Activated T-cell treated with anti-CD3 and anti-CD28 coated beads for 1 hour (primary cell): ENCODE results near the gene RCOR2.

Experiments used
- DNase-seq: peaks from one replicate; pipeline ENCODE4 v3.0.0-alpha.2; 2020; ENCODE audit warnings: low read depth

The RCOR2 gene

DNA sequence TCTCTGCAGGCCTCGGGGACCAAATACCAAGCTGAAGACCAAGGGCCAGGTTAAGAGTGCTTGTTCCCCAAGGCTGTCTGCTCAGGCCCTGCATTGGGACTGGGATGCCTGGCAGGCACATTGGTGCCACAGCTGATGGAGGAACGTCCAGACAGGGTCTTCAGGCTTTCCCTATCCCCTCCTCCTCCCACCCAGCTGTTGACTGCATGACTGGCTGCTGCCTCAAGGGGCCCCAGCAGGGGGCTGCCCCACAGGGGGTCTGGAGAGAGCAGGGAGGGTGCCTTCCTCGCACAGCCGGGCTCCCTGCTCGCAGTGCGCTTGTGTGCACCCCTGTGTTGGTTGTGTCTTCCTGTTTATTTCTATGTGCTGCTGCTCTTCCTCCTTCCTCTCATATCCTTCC is 9.9 kb downstream of the RCOR2 start:
- DNase-seq = no peak

DNA sequence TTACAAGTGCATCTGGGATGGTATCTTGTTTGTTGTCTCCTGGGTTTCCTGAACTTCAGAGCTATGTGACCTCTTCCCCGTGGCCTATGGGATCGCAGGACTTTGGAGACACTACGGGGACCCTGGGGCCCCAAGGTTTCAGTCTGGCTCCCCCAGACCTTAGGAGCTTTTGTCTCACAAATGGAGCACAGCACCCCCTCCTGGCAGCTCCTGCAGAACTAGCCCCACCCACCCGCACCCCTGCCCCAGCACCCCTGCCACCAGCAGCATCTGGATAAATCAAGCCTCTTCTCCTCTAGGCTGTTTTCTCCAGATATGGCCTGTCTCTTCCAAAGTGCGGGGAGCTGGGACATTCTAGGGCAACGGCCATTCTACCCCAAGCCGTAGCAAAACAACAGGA is 10.4 kb downstream of the RCOR2 start:
- DNase-seq = peak; percentile 61

DNA sequence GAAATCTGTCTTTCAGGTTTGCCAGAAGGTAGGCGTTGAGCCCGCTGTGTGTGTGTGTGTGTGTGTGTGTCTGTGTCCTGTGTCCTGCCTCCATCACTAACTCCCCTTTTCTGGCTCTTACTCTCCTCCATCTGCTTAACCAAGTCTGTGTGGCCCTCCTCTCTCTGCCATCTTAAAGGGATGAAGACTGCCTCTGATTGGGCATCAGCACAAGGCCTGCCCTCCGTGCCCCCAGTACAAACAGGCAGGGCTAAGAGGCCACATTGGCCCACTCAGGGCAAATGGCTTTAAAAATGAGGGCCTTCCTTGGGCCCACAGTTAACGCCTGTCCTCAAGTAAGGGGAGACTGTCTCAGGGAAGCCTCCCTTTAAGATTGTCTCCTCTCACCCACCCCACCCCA is 10.9 kb downstream of the RCOR2 start:
- DNase-seq = no peak

DNA sequence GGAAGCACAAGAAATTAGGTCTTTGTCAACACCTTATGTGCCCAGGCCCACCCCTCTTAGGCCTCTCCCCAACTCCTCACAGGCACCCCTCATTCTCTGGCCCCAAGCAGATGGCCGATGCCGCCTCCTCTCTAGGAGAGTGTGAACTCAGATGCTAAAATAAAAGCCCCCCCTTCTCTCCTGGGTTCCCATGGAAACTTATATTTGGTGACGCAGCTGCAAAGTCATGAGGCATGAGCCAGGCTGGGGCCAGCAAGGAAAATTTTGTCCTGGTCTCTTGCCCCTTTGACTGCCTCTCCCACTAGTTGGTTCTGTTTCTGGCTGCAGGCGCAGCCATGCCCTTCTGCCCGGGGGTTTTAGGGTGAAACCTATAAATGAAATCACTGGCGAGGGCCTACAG is 11.8 kb downstream of the RCOR2 start:
- DNase-seq = no peak

DNA sequence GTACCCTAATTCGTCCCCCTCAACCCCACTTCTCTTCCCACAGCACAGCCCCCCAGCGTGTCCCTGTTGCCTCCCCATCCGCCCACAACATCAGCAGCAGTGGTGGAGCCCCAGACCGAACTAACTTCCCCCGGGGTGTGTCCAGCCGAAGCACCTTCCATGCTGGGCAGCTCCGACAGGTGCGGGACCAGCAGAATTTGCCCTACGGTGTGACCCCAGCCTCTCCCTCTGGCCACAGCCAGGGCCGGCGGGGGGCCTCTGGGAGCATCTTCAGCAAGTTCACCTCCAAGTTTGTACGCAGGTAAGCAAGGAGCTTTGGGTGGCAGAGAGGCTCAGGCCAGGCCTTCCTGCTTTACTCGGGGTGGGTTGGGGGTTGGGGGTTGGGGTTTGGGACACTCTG is 12.2 kb downstream of the RCOR2 start:
- no peak for DNase-seq

DNA sequence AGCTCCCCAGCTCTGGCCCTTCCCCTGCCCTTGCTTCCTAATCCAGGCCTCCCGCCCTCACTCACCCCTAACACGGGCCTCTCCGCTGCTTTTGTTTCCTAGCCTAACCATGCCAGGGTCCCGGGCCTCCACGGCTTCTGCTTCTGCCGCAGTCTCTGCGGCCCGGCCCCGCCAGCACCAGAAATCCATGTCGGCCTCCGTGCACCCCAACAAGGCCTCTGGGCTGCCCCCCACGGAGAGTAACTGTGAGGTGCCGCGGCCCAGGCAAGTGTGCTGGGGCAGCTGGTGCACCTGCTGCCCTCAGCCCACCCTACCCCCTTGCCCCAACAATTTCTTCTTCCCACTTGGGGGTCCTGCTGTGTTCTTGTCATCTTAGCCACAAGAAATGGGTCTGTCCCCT is 13.1 kb downstream of the RCOR2 start:
- no peak for DNase-seq

DNA sequence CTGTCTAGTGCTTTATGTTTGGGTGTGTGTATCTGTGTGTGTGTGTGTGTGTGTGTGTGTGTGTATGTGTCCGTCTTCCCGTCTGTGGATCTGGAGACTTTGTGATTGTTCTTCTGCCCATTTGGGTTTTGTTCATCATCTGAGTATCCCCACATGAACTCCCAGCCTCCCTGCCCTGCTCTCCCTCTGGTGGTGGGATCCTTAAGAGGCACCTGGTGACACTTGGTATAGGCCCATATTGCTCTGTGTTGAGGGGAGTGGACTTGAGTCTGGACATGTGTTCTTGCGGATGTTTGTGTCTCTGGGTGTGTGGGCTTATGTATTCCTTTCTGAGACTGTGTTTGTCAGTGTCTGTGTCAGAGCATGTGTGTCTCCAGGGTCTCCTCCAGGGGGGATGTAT is 15.3 kb downstream of the RCOR2 start:
- no peak for DNase-seq

DNA sequence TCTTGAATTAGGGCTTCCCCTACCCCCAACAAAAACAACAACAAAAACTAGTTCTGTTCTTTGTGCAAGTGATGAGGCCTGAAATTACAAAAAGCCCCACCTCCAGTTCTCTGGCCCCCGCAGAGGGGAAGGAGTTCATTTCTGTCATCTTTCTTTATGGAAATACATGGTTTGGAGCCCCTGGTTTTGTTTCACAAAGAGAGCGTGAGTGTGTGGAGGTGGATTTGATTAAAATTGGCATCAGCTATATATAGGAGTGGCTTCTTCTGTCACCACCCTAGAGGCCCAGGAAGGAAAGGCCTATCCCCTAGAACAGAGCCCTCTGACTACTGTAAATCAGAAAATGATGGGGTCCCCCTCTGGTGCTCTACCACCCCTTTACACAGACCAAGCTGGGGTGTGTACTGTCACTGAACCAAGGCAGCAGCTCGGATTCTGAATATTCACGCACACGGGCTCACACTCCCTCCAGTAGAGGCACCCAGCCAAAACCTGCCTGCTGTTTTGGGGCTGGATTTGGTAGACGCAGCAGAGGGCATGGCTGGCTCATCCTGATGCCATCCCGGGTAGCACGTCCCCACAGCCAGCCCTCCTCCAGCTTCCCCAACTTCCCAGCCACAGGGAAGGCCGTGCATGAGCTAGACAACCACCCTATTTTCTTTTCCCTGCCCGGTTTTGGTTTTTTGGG is 19.4 kb downstream of the RCOR2 start:
- DNase-seq = no peak

DNA sequence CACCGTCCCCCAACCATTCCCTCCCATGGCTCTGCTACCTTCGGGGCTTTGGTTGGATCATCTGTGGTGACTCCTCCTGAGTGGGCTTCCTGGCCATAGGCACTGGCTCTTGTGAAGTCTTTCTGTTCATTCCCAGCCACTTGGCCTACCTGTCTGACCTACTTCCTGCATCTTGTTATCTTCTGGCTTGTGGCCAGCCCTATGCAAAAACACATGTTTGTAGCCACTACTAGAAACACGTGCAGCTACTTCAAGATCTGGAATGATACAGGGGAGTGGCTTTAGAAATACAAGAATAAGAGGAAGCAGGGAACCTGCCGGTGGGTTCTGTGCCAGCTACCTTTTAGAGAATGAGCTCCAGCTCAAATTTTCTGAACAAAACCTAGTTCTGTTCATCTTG is 20.9 kb downstream of the RCOR2 start:
- no peak for DNase-seq

DNA sequence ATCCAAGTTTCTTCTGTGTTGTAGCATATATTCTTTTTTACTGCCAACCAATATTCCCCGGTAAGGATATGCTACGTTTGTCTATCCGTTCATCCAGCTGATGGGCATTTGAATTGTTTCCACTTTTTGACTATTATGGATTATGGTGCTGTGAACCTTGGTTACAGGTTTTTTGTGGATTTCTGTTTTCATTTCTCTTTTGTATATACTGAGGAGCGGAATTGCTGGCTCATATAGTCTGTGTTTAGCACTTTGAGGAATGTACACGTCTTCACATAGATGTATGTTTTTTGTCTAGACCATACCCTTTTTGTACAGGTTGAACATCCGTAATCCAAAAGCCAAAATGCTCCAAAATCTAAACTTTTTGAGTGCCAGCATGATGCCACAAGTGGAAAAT is 23.6 kb downstream of the RCOR2 start:
- DNase-seq = no peak

DNA sequence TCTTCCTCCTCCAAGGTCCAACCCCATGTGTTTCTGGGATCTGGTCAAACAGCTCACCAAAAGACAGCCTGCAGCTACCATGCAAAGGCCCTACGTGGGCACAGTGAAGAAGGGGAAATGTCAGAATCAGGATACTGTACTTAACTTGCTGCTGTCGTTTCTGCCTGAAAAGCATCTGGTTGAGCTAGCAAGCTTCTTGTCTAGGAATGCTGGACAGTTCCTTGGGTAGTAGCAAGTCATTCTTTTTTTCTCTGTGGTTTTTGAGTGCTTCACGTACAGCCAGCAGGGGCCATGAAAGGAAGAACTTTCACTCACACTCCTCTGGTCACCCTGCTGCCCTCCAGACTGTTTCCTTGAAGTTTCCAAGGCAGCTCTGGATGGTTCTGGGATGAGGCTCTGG is 24.7 kb downstream of the RCOR2 start:
- DNase-seq = no peak

DNA sequence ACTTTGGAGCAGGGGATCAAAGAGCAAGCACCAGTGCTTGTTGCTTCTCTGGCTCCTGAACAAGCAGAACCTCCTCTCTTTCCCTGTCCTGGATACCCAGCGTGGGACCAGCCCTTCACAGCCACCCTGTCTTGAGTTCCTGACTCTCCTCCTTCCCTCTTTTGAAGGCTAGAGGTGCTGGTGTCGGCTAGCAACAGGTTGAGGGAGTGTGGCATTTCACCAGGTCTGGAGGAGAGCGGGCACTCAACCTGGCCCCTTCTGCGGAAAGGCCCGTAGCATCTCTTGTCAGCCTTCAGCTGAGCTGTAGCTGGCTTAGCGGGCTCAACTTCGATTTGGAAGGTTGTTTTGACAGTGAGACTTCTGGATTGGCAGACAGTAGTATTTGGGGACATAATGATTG is 26.6 kb downstream of the RCOR2 start:
- DNase-seq = no peak

DNA sequence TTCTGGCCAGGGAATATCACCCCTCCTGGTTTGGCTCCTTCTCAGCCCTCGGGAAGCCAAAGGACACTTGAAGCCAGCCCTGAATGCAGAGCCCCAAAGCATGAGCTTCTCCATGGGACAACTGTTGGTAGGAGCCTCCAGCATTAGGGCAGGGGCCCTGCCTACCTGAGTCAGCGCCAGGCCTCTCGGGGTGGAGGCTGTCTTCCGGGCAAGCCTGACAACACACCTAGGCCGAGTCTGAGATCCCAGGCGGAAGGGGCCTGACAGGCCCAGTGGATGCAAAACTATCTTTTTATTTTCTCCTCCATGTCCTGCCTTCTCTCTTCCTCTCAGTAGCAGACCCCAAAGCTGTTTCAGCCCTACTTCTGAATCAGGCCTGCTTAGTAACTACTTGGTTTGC is 27.6 kb downstream of the RCOR2 start:
- DNase-seq = no peak

DNA sequence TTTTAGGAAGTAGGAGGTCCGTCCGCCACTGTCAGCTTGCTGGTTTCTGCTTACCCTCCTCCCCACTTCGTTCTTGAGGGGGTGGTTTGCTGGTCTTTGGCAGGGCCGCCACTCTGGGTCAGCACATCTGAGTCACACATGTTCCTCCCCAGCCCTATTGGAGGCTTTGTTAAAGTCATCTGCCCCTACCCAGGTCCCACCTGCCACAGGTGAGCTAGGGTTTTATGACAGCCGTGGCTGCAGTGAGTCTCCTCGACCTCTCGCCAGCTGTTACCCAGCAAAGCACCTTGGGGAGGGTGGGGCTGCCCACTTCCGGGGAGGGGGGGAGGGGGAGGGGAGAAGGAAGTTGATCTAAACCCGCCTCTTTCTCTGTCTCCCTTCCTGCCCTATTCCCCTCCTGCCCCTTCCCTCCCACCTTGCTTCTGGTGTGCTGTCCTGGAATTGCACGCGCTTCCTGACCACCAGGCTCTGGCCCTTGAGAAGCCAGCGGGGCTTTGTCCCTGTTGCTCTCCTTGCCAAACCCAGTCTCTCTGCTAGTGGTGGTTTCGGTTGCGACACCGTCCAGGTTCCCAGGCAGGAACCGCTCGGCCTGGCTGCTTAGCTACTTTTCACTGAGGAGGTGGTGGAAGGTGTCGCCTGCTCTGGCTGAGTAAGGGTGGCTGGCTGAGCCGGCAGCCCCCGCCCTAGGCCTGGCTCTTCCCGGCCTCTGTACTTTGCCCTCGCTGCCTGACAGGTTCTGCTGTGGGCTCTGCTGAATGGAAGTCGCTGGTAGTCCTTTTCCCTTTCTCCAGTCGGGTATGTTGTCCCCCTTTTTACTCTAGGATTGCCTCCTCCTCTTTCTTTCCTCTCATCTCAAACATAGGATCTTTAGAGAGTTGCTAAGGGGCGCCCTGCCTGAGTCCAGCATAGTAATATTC is 28.5 kb downstream of the RCOR2 start:
- DNase-seq = peak; percentile 66

DNA sequence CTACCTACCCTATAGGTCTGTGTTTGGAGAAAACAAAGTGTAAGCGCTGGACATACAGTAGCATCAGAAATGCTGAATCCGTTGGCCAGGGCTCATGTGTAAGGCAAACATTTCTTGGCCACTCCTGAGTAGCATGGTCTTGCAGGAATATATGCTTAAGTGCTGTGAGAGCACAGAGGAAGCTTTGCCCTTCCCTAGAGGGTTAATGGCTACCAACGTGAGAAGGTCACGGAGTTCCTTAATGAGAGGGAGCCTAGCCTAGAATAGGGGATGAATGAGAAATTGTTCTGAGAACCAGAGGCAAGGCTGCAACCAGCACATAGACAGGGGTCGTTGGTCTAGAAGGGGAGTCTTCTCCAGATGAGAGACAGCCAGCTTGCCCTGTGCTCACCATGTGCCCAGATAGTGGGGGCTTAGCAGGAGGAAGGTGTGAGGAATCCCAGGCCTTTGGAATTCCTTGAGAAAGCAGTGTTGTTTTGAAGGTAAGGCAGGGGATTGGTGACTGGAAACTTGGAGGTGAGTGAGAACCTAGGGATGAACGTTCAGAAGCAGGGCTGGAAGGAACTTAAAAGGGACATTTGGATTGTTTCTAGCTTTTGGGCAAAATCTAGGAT is 29.5 kb downstream of the RCOR2 start:
- no peak for DNase-seq

DNA sequence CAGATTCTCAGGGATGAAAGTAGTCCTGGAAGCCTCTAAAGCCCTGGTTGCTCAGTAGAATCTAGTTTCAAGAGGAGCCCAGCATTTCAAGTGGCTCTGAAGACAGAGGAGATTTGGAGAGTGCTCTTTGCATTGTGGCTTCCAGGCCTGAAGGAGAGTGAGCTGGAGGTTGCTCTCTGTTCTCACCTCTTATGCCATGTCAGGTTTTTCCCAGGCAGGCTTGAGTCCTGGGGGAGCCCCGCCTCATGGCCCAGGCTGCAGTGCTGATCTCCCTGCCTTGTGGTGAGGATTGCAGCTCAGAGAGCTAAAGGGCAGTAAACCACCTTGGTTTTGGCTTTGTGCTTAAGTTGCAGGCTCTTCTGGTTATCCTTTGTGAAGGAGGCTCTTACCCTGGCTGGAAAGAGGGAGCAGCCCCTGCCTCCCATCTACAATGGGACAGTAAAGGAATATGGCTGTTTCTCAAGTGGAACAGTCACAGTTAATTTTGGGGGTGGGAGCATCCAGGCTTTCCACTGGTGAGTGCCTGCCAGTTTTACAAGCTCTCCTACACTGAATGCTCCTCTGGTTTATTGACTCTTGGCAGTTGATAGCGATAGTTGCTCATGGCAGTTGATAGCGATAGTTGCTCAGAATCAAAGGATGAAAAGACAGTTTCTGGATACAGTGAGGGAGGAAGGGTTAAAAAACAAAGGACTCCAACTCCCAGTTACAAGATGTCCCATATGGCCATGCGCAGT is 32.6 kb downstream of the RCOR2 start:
- DNase-seq = no peak

DNA sequence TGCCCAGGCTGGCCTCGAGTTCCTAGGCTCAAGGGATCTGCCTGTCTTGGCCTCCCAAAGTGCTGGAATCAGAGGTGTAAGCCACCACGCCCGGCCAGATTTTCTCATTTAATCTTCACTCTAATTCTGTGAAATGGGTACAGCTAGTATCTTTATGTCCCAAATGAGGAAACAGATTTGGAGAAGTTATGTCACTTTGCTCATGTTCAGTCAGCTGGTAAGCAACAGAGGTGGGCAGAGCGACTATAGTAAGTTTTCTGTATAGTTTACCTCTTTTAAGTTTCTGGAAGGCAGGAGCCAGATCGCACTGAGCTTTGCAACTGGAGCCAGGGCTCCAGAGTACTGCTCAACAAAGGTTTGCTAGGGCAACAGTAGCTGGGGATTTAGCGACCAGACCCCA is 33.2 kb downstream of the RCOR2 start:
- DNase-seq = no peak

DNA sequence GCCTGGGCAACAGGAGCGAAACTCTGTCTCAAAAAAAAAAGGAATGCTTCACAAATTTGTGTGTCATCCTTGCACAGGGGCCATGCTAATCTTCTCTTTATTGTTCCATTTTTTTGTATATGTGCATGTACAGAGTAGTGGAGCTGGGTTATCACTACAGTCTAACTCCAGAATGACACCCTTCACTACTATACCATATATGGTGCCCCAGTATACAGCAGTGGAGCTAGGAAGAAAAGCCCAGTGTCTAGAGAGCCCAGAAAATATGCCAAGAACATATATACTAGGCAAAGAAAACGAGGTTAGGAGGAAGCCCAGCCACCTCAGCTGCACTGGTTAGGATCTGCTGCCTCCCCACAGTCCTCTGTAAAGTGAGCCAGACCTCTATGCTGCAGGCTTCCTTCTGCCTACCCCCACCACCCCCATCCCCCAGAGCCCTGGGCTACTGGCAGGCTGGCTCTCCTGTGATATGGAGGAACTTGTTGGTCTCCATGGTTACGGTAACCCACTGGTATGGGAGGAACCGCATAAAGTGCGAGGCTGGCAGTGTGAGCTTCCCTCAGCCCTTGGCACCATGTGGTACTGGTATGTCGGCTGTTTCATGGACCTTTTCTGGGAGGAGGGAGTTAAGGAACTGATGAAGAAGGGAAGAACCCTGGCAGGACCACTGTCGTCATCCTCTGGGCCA is 34.3 kb downstream of the RCOR2 start:
- DNase-seq = no peak

DNA sequence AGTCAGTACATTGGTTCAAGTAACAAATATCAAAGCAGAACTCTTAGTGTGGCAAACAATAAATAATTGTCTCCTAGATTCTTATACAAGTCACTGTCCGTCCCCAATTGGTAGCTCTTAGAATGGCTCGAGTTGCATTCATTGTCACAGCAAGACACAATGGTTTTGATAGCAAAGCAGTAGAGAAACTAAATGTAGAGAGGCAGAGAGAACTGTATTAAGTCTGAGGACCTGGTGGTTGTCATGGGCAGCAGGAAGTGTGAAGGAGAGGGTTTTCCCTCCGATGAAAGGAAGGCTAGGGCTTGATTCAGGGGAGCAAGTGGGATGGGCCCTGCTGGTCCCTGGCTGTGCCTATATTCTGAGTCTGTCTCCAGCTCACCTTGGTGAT is 36.6 kb downstream of the RCOR2 start:
- DNase-seq = no peak

DNA sequence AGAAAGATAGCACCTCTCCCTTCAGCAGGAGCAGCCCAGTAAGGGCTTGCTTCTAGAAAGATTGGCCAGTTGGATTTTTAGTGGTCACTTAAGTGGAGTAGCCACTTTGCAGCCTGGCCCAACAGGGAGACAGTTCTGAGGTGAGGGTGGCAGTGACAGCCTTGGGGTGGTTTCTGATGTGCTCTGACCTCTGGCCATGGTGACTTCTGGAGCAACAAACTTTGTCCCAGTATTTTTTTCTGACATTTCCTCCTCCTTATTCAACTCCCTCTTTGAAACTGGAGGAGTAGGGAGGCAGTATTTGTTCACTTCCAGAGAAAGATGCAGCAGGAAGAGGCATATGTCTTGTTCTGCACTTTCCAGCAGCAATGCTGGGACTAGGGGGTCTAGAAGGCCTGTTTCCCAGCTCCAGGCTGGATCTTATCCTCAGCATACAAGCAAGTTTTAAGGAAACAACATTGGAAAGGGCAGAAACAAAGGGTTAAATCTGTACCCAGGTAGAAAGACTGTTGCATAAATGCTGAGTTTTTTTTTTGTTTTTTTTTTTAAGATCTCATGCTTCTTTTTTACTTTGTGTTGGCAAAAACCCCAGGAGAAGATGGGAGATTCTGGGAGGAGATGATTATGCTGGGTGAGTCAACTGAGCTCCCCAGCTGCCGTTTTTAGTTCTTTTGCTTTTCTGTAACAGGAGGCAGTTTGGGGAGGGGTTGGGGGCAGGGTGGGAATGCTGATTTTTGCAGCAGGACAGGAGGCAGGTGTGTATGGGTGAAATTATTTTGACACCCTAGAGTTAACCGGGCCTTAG is 37.2 kb downstream of the RCOR2 start:
- DNase-seq = no peak

DNA sequence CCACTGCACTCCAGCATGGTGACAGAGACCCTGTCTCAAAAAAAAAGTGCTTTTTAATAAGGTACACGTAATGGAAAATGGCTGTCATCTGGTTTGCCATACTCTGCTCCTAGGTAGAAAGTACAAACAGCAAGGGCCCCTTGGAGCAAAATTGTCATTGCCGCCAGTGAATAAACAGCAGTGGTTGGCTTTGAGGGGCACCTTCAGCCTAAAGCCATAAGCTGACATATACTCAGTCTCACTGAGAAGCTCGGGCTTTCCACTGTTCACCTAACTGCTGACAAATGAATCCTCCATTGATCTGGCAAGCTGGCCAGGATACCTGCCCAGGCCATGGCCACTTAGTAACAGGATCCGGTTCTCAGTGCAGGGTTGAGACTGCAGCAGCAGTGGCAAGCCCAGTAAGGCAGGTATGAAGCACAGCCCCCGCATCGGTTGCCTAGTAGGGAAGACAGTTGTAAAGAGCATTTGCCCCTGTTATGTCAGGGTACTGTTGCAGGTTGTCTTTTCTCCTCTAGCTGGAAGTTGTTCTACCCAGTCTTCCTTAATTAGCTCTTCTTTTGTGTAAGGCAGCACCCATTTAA is 39.2 kb downstream of the RCOR2 start:
- no peak for DNase-seq
